IMR-90 (cell line): ENCODE measurements around the gene CSAD. TPM values are rescaled to one million over a fixed set of nuclear protein-coding genes. Genes with fewer than 3 reads are reported as not detected.

Experiments used
- ATAC-seq: fragments of 200-7000 bp; cut with Tn5 transposase; 2 replicates; pipeline ENCODE4 v1.9.1; 2020; ENCODE audit warnings: low read depth, mild to moderate bottlenecking, moderate library complexity
- BruUV-seq: library from RNA; stranded (reverse); fragments of 400-500 nt; replicated peaks from 2 replicates; lab custom pipeline; 2021; lab: Mats Ljungman, UMichigan
- CTCF ChIA-PET: fragments of 300-600 bp; formaldehyde crosslinking; extraction: SDS; loops from one replicate; lab custom pipeline; 2021; ENCODE audit warnings: antibody characterized with exemption; lab: Yijun Ruan, JAX
- POLR2A ChIA-PET: fragments of 300-600 bp; sonication (Branson Sonifier 250); formaldehyde crosslinking; loops from one replicate; lab custom pipeline; 2022; ENCODE audit warnings: antibody characterized with exemption; ENCODE audit not compliant: unreplicated experiment; lab: Charles Lee
- DNase-seq: peaks from one replicate; pipeline ENCODE4 v3.0.0; 2013
- H2AFZ ChIP-seq: replicated peaks from 2 replicates; pipeline ENCODE3; 2013; ENCODE audit warnings: low read length, mild to moderate bottlenecking; ENCODE audit not compliant: poor library complexity
- H2AK5ac ChIP-seq: 2 replicates; pipeline ENCODE4 v1.6.1; 2013; ENCODE audit warnings: low read depth, low read length, inconsistent platforms
- H2AK9ac ChIP-seq: replicated peaks from 2 replicates; pipeline ENCODE3; 2013; ENCODE audit warnings: mild to moderate bottlenecking, low read depth, low read length, moderate library complexity; ENCODE audit not compliant: poor library complexity
- H2BK120ac ChIP-seq: 2 replicates; pipeline ENCODE4 v1.6.1; 2013; ENCODE audit warnings: low read depth, low read length, inconsistent platforms
- H2BK15ac ChIP-seq: 3 replicates; pipeline ENCODE4 v1.6.1; 2013; ENCODE audit warnings: low read depth, low read length, inconsistent platforms
- H2BK20ac ChIP-seq: 2 replicates; pipeline ENCODE4 v1.6.1; 2013; ENCODE audit warnings: low read depth, mild to moderate bottlenecking, inconsistent platforms, low read length, moderate library complexity
- H2BK5ac ChIP-seq: 2 replicates; pipeline ENCODE4 v1.6.1; 2013; ENCODE audit warnings: mild to moderate bottlenecking, low read depth, low read length, inconsistent platforms; ENCODE audit not compliant: poor library complexity, severe bottlenecking
- H3K14ac ChIP-seq: replicated peaks from 2 replicates; pipeline ENCODE4 v1.6.1; 2013; ENCODE audit warnings: low read depth, low read length, inconsistent platforms
- H3K18ac ChIP-seq: 2 replicates; pipeline ENCODE4 v1.6.1; 2013; ENCODE audit warnings: low read depth, low read length, control low read depth
- H3K23ac ChIP-seq: 2 replicates; pipeline ENCODE4 v1.6.1; 2013; ENCODE audit warnings: low read depth, low read length, inconsistent platforms
- H3K27ac ChIP-seq: 2 replicates; pipeline ENCODE4 v1.5.1; 2013; ENCODE audit warnings: mild to moderate bottlenecking, control low read depth, low read length; ENCODE audit not compliant: insufficient read depth
- H3K27me3 ChIP-seq: 2 replicates; pipeline ENCODE4 v1.6.1; 2013; ENCODE audit warnings: low read length; ENCODE audit not compliant: control insufficient read depth, insufficient read depth
- H3K36me3 ChIP-seq: 2 replicates; pipeline ENCODE4 v1.6.1; 2013; ENCODE audit warnings: low read length, mixed read lengths; ENCODE audit not compliant: control insufficient read depth, insufficient read depth
- H3K4ac ChIP-seq: 2 replicates; pipeline ENCODE4 v1.6.1; 2013; ENCODE audit warnings: low read depth, low read length, inconsistent platforms
- H3K4me1 ChIP-seq: 2 replicates; pipeline ENCODE4 v1.6.1; 2013; ENCODE audit warnings: low read length, mixed read lengths; ENCODE audit not compliant: control insufficient read depth, insufficient read depth
- H3K4me2 ChIP-seq: 2 replicates; pipeline ENCODE4 v1.6.1; 2013; ENCODE audit warnings: low read depth, mild to moderate bottlenecking, control low read depth, low read length, moderate library complexity
- H3K4me3 ChIP-seq: 2 replicates; pipeline ENCODE4 v1.5.1; 2013; ENCODE audit warnings: low read depth, mild to moderate bottlenecking, control low read depth, low read length, moderate library complexity; ENCODE audit not compliant: insufficient read depth
- H3K56ac ChIP-seq: 2 replicates; pipeline ENCODE4 v1.6.1; 2013; ENCODE audit warnings: low read length, inconsistent platforms; ENCODE audit not compliant: insufficient read depth; ENCODE audit errors: extremely low read depth
- H3K79me1 ChIP-seq, 2 experiments: 2 replicates each; pipeline ENCODE4 v1.6.1; 2013; ENCODE audit warnings: low read length in 2 of 2, inconsistent platforms in 1 of 2, low read depth in 1 of 2
- H3K9ac ChIP-seq: 2 replicates; pipeline ENCODE4 v1.6.1; 2013; ENCODE audit warnings: low read depth, low read length, control low read depth
- H3K9me1 ChIP-seq: 2 replicates; pipeline ENCODE4 v1.6.1; 2013; ENCODE audit warnings: low read length, inconsistent platforms; ENCODE audit not compliant: insufficient read depth
- H3K9me3 ChIP-seq: 2 replicates; pipeline ENCODE4 v1.6.1; 2013; ENCODE audit warnings: low read length; ENCODE audit not compliant: control insufficient read depth, insufficient read depth
- H4K20me1 ChIP-seq: 2 replicates; pipeline ENCODE4 v1.6.1; 2013; ENCODE audit warnings: low read length, inconsistent platforms; ENCODE audit not compliant: insufficient read depth
- H4K5ac ChIP-seq: 2 replicates; pipeline ENCODE4 v1.6.1; 2013; ENCODE audit warnings: mild to moderate bottlenecking, low read depth, low read length, control low read depth
- H4K8ac ChIP-seq, 2 experiments: 2 replicates each; pipeline ENCODE4 v1.6.1; 2013; ENCODE audit warnings: low read depth in 2 of 2, low read length in 2 of 2, control low read depth in 1 of 2, inconsistent platforms in 1 of 2
- H4K91ac ChIP-seq: 2 replicates; pipeline ENCODE4 v1.6.1; 2013; ENCODE audit warnings: low read depth, low read length, inconsistent platforms; ENCODE audit not compliant: insufficient read depth
- MAFK ChIP-seq: IDR thresholded peaks from 2 replicates; pipeline ENCODE4 v1.6.1; 2012; ENCODE audit warnings: low read depth, low read length, improper control_type of control experiment
- MAZ ChIP-seq: IDR thresholded peaks from 2 replicates; pipeline ENCODE4 v1.6.1; 2012; ENCODE audit warnings: low read depth, mild to moderate bottlenecking, low read length, improper control_type of control experiment, moderate library complexity, borderline replicate concordance
- POLR2A ChIP-seq: IDR thresholded peaks from 2 replicates; pipeline ENCODE4 v1.6.1; 2012; ENCODE audit warnings: mild to moderate bottlenecking, low read depth, low read length
- RAD21 ChIP-seq: IDR thresholded peaks from 2 replicates; pipeline ENCODE4 v1.6.1; 2012; ENCODE audit warnings: low read length, improper control_type of control experiment
- SMC3 ChIP-seq: fragments of 150-350 bp; IDR thresholded peaks from 2 replicates; pipeline ENCODE4 v1.6.1; 2016; ENCODE audit warnings: low read depth, mild to moderate bottlenecking, antibody characterized with exemption, low read length, moderate library complexity
- WGBS, 2 experiments: methylation state at CpG; one replicate each; pipeline versions ENCODE4 v1.1.5 to v1.1.7; 2013; ENCODE audit warnings: missing lambda C conversion rate in 2 of 2; ENCODE audit not compliant: insufficient read length in 1 of 2; ENCODE audit errors: extremely low coverage in 2 of 2; 5-methylcytosine and 5-hydroxymethylcytosine counted together
- dilution Hi-C: fragments of 300-500 bp; cut with HindIII; formaldehyde crosslinking; loops from one replicate; pipeline ENCODE4 v1.14.3; 2018; ENCODE audit warnings: low sequenced_read_pairs; ENCODE audit not compliant: unreplicated experiment
- in situ Hi-C: fragments of 300-500 bp; cut with MboI; formaldehyde crosslinking; loops from 3 replicates; pipeline ENCODE4 v1.14.3; 2019; ENCODE audit warnings: low sequenced_read_pairs, inconsistent platforms, mixed read lengths
- intact Hi-C: fragments of 100-400 bp; cut with micrococcal nuclease; formaldehyde crosslinking; loops from 2 replicates; pipeline ENCODE4 v1.10.0; 2022
- polyA plus RNA-seq, 3 experiments: library from polyadenylated mRNA; depleted of rRNA; stranded (reverse); fragments of >200 nt; gene quantifications; 2 replicates each; pipeline ENCODE4 v1.2.3, GENCODE V29; 2012; ENCODE audit warnings: low replicate concordance in 1 of 3
- total RNA-seq: library from RNA; depleted of rRNA; stranded (reverse); fragments of >200 nt; gene quantifications from 2 replicates; pipeline ENCODE4 v1.2.3, GENCODE V29; 2012

The CSAD gene
- total and polyA plus RNA-seq, 2 of the 4 experiments (the other 2 are of a cell fraction), result 5.4 to 45.6 TPM

DNA sequence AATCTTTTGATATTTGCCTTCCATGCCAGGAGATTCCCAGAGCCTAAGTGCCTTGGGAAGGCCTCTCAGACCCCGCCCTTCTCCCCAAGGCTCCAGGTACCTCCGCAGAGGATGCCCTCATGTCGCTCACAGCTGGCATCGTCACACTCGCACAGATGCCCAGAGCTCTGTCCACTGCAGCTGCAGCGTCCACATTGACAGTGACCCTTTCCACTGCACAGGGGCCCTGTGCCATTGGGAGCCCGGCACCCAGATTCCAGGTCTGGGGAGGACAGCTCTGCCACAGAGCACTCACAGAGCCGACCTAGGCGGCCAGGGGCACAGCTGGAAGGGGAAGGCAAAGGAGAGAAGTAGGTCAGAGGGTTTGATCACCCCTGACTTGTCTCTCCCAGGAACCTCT is 12.3 kb upstream of the CSAD start:
- ChIA-PET CTCF (interaction anchor here (0.6 kb wide), 1 partner anchor 26 kb away, joined by 3 read pairs; no protein-coding TSS in a partner anchor), POLR2A (no interaction called here)
- intact Hi-C loops, result no loop called here
- in situ Hi-C loops, result no loop called here
- ATAC-seq (no peak), DNase-seq (no peak)
- peaks cover 0 to 7% of the 10 kb centered on the region in 2 experiments; a peak in 1 of 4 replicates for H3K79me1 ChIP-seq
- H2AK5ac ChIP-seq, result no peak overlapping the region
- no peak overlapping the region for H3K4me3 ChIP-seq
- no peak overlapping the region for H4K91ac ChIP-seq
- H2AFZ ChIP-seq, result no peak overlapping the region
- dilution Hi-C loops, result no loop called here
- H3K14ac ChIP-seq, result no peak overlapping the region
- TF ChIP-seq POLR2A (no peak), MAZ (no peak), SMC3 (no peak), MAFK (no peak), RAD21 (no peak)
- 92% methylated on average over 5 of the region's 9 CpGs; no CpG with 5 or more reads in 1 of the 2 experiments for WGBS, 2 experiments
- H3K9me3 ChIP-seq, result no peaks in the 10 kb centered on the region
- H3K27me3 ChIP-seq, result no peaks in the 10 kb centered on the region
- H3K4me1 ChIP-seq, result no peaks in the 10 kb centered on the region; the same call in 1 of the 2 replicates
- H3K36me3 ChIP-seq, result peaks cover 13% of the 10 kb centered on the region
- no peak overlapping the region for H3K9ac ChIP-seq
- H3K56ac ChIP-seq, result no peak overlapping the region
- no peak overlapping the region for H3K23ac ChIP-seq
- no peak overlapping the region for H2BK20ac ChIP-seq
- H2AK9ac ChIP-seq, result no peak overlapping the region
- no peak overlapping the region for H2BK5ac ChIP-seq
- no peak overlapping the region for H4K5ac ChIP-seq
- no TSS peak for BruUV-seq
- H4K20me1 ChIP-seq, result no peaks in the 10 kb centered on the region
- no peak overlapping the region for H4K8ac ChIP-seq
- H3K9me1 ChIP-seq, result peaks cover 13% of the 10 kb centered on the region
- H2BK120ac ChIP-seq, result no peak overlapping the region
- H3K4ac ChIP-seq, result no peak overlapping the region
- H3K18ac ChIP-seq, result no peak overlapping the region
- no peak overlapping the region for H3K27ac ChIP-seq
- H3K4me2 ChIP-seq, result no peak overlapping the region
- H2BK15ac ChIP-seq, result no peak overlapping the region
